B cell (primary cell): ENCODE results near the gene CIB1. TPM values are rescaled to one million over a fixed set of nuclear protein-coding genes. Genes with fewer than 3 reads are reported as not detected.
A peak's percentile ranks its signal among the peaks of the same experiment; 100 is the strongest.

Experiments
- ATAC-seq: fragments of 200-7000 bp; cut with Tn5 transposase; one replicate; pipeline ENCODE4 v1.10.0; 2021; ENCODE audit warnings: low read depth, mild to moderate bottlenecking, moderate number of reproducible peaks, moderate library complexity
- CTCF ChIA-PET: fragments of 350-600 bp; sonication (Branson Sonifier 250); formaldehyde crosslinking; loops from one replicate; lab custom pipeline; 2021; ENCODE audit warnings: antibody characterized with exemption, inconsistent platforms; lab: Charles Lee
- POLR2A ChIA-PET: fragments of 350-600 bp; sonication (Branson Sonifier 250); formaldehyde crosslinking; loops from one replicate; lab custom pipeline; 2021; ENCODE audit warnings: antibody characterized with exemption; lab: Charles Lee
- DNase-seq: peaks from one replicate; pipeline ENCODE4 v3.0.0; 2013
- H2AFZ ChIP-seq: 2 replicates; pipeline ENCODE4 v1.6.1; 2012; ENCODE audit warnings: mild to moderate bottlenecking, low read depth, low read length; ENCODE audit not compliant: insufficient read depth, poor library complexity, severe bottlenecking
- H3K27ac ChIP-seq, 2 donors: 1 replicate in 1 of 2; 2 replicates in 1 of 2; pipeline ENCODE4 v1.5.1; 2012 to 2013; ENCODE audit warnings: low read length in 2 of 2, mild to moderate bottlenecking in 2 of 2, moderate library complexity in 1 of 2
- H3K27me3 ChIP-seq, 4 experiments: fragments of 200-600 bp in 1 of 4; sonication (generic) in 1 of 4; replicated peaks in 1 of 4; 1 replicate in 2 of 4; 2 replicates in 2 of 4; pipeline versions ENCODE4 v1.6.1 to v1.7.0; 2013 to 2016; ENCODE audit warnings: low read length in 3 of 4, mild to moderate bottlenecking in 2 of 4, mixed read lengths in 1 of 4, moderate library complexity in 1 of 4; ENCODE audit not compliant: insufficient read depth in 4 of 4, control insufficient read depth in 3 of 4; ENCODE audit errors: control extremely low read depth in 1 of 4
- H3K36me3 ChIP-seq, 2 experiments: replicated peaks in 1 of 2; 1 replicate in 1 of 2; 2 replicates in 1 of 2; pipeline versions ENCODE4 v1.6.1 to v1.7.1; 2013; ENCODE audit warnings: low read length in 1 of 2; ENCODE audit not compliant: insufficient read depth in 2 of 2, control insufficient read depth in 1 of 2; ENCODE audit errors: control extremely low read depth in 1 of 2, extremely low read depth in 1 of 2
- H3K4me1 ChIP-seq, 2 donors: fragments of 200-600 bp in 1 of 2; sonication (generic) in 1 of 2; 1 replicate in 1 of 2; 2 replicates in 1 of 2; pipeline versions ENCODE4 v1.5.1 to v1.6.1; 2013 to 2017; ENCODE audit warnings: low read length in 2 of 2; ENCODE audit not compliant: control insufficient read depth in 2 of 2, insufficient read depth in 2 of 2
- H3K4me2 ChIP-seq: replicated peaks from 2 replicates; pipeline ENCODE3; 2012; ENCODE audit warnings: mild to moderate bottlenecking, low read depth, low read length; ENCODE audit not compliant: poor library complexity, severe bottlenecking
- H3K4me3 ChIP-seq, 5 experiments: fragments of 200-600 bp in 1 of 5; sonication (generic) in 1 of 5; 1 replicate in 3 of 5; 2 replicates in 2 of 5; pipeline versions ENCODE4 v1.5.1 to v1.7.0; 2011 to 2016; ENCODE audit warnings: low read length in 4 of 5, mild to moderate bottlenecking in 4 of 5, low read depth in 2 of 5, control low read depth in 1 of 5, moderate library complexity in 1 of 5; ENCODE audit not compliant: insufficient read depth in 1 of 5; ENCODE audit errors: control extremely low read depth in 1 of 5, extremely low read depth in 1 of 5
- H3K79me2 ChIP-seq: fragments of 200-600 bp; sonication (generic); one replicate; pipeline ENCODE4 v1.6.0; 2016; ENCODE audit warnings: low read length; ENCODE audit not compliant: control insufficient read depth, insufficient read depth
- H3K9ac ChIP-seq: fragments of 200-600 bp; sonication (generic); 2 replicates; pipeline ENCODE4 v1.6.1; 2017; ENCODE audit warnings: mild to moderate bottlenecking, low read length, moderate library complexity
- H3K9me3 ChIP-seq, 3 donors: one replicate each; pipeline versions ENCODE4 v1.6.1 to v1.7.1; 2013; ENCODE audit warnings: low read length in 2 of 3; ENCODE audit not compliant: control insufficient read depth in 2 of 3, insufficient read depth in 1 of 3; ENCODE audit errors: control extremely low read depth in 1 of 3
- H4K20me1 ChIP-seq: 2 replicates; pipeline ENCODE4 v1.6.0; 2012; ENCODE audit warnings: mild to moderate bottlenecking, low read length; ENCODE audit not compliant: insufficient read depth, control insufficient read depth, poor library complexity, severe bottlenecking
- H3K27ac Mint-ChIP-seq: one replicate; pipeline ENCODE4 v1.8.0; 2021; ENCODE audit warnings: mixed read lengths
- H3K27me3 Mint-ChIP-seq: one replicate; pipeline ENCODE4 v1.8.0; 2021; ENCODE audit warnings: mixed read lengths
- H3K4me1 Mint-ChIP-seq: one replicate; pipeline ENCODE4 v1.8.0; 2021; ENCODE audit warnings: mixed read lengths
- H3K4me3 Mint-ChIP-seq: one replicate; pipeline ENCODE4 v1.8.0; 2021; ENCODE audit warnings: mixed read lengths
- H3K9me3 Mint-ChIP-seq: one replicate; pipeline ENCODE4 v1.8.0; 2022; ENCODE audit warnings: mixed read lengths; ENCODE audit not compliant: insufficient read depth
- EZH2 ChIP-seq: IDR thresholded peaks from 2 replicates; pipeline ENCODE4 v1.6.1; 2012; ENCODE audit warnings: borderline replicate concordance, low read depth, mild to moderate bottlenecking, moderate library complexity, low read length; ENCODE audit not compliant: insufficient read depth, poor library complexity, severe bottlenecking
- WGBS: methylation state at CpG from one replicate; pipeline ENCODE4 v1.1.5; 2013; ENCODE audit warnings: missing lambda C conversion rate; ENCODE audit not compliant: insufficient coverage; 5-methylcytosine and 5-hydroxymethylcytosine counted together
- intact Hi-C: fragments of 100-400 bp; cut with micrococcal nuclease; formaldehyde crosslinking; loops from one replicate; pipeline ENCODE4 v1.10.0; 2022
- polyA plus RNA-seq: library from polyadenylated mRNA; depleted of rRNA; stranded (reverse); fragments of >200 nt; gene quantifications from 2 replicates; pipeline ENCODE4 v1.2.3, GENCODE V29; 2012
- total RNA-seq, 2 donors: library from RNA; stranded (reverse); fragments of 120-200 nt in 1 of 2; gene quantifications; 1 replicate in 1 of 2; 2 replicates in 1 of 2; pipeline versions ENCODE4 v1.2.3 to v1.2.4, GENCODE V29; 2013 to 2022
- TF ChIP-seq, protein P1 (sequence below): fragments of 200-600 bp; IDR thresholded peaks from one replicate; pipeline ENCODE4 v1.8.0; 2022; ENCODE audit warnings: antibody characterized with exemption, mild to moderate bottlenecking

The CIB1 gene
- total and polyA plus RNA-seq, 2 donors (not counting 1 experiment from before 2014, with no cell fraction given), result 153 to 157 TPM

DNA sequence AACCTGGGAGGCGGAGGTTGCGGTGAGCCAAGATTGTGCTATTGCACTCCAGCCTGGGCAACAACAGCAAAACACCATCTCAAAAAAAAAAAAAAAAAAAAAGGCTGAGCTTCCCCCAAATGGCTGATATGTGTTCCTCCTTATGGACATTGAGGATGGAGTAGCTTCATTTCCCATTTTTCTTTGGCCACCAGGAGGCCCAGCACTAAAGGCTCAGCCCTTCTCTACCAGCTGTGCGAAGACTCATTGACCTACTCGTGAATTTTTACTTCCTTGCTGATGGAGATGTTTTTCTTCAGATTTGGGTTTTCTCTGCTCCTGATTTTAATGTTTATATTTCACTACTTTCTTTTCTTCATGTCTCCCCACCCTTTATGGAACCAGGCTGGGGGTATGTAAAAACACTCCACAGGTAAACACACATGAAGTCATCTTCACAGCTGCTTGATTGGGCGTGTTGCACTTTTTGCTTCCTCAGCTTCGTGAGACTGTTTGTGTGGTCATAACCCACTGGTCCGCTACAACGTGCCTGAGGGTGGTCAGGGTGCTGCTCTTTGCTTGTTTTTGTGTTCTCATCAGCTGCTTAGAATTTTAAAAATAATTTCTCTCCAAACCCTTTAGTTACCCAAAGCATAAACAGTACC, 19.1 kb downstream of the CIB1 start:
- H3K27ac ChIP-seq, result peak overlapping the region; percentile 80 to 86
- Mint-ChIP-seq H3K9me3 (no peaks in the 10 kb centered on the region), H3K4me3 (peak overlapping the region; percentile 70), H3K27me3 (no peaks in the 10 kb centered on the region), H3K4me1 (peaks cover 94% of the 10 kb centered on the region), H3K27ac (peak overlapping the region; percentile 90)
- ChIA-PET CTCF (interaction anchor here (0.8 to 12.6 kb wide), 10 partner anchors 9 to 71 kb away, joined by 3 to 274 read pairs (median 6); partner anchors contain the start of genes CIB1, GDPGP1, SEMA4B and TTLL13), POLR2A (interaction anchor here (0.6 to 9.0 kb wide), 11 partner anchors 9 to 155 kb away, joined by 3 to 163 read pairs (median 8); partner anchors contain the start of genes CIB1, GDPGP1 and SEMA4B)
- no CpG with 5 or more reads among the region's 8 CpGs for WGBS
- peaks cover 23% of the 10 kb centered on the region for H4K20me1 ChIP-seq
- H3K79me2 ChIP-seq, result peaks cover 92% of the 10 kb centered on the region
- peaks cover 0 to 4% (median 0%) of the 10 kb centered on the region in 3 donors for H3K9me3 ChIP-seq
- intact Hi-C loops, result loop anchor here (1.0 to 10.0 kb wide), 6 partner anchors 20 to 450 kb away; partner anchors contain the start of genes AP3S2 and GDPGP1
- H3K4me2 ChIP-seq, result peak overlapping the region; percentile 65
- TF ChIP-seq, protein P1, sequence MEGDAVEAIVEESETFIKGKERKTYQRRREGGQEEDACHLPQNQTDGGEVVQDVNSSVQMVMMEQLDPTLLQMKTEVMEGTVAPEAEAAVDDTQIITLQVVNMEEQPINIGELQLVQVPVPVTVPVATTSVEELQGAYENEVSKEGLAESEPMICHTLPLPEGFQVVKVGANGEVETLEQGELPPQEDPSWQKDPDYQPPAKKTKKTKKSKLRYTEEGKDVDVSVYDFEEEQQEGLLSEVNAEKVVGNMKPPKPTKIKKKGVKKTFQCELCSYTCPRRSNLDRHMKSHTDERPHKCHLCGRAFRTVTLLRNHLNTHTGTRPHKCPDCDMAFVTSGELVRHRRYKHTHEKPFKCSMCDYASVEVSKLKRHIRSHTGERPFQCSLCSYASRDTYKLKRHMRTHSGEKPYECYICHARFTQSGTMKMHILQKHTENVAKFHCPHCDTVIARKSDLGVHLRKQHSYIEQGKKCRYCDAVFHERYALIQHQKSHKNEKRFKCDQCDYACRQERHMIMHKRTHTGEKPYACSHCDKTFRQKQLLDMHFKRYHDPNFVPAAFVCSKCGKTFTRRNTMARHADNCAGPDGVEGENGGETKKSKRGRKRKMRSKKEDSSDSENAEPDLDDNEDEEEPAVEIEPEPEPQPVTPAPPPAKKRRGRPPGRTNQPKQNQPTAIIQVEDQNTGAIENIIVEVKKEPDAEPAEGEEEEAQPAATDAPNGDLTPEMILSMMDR, result peak; percentile 28
- no peak for TF ChIP-seq EZH2
- H2AFZ ChIP-seq, result peak overlapping the region; percentile 21
- no peaks in the 10 kb centered on the region for H3K27me3 ChIP-seq
- DNase-seq (peak; percentile 69), ATAC-seq (peak; percentile 64)
- peaks cover 3 to 60% of the 10 kb centered on the region in 2 experiments for H3K36me3 ChIP-seq
- H3K9ac ChIP-seq, result peak overlapping the region; percentile 38
- H3K4me1 ChIP-seq, result peaks cover 99 to 100% of the 10 kb centered on the region in 2 donors
- peak overlapping the region in 2 of 5 experiments; percentile 9 to 53 for H3K4me3 ChIP-seq
